ENCODE data around the gene HDHD2.

Gene HDHD2

GRCh38 chr18:47172476-47172875, 22.2 kb upstream of the HDHD2 start:
- ChIA-PET POLR2A (interaction anchor here (2.7 kb wide), 1 partner anchor 22 kb away, joined by 12 read pairs; the partner anchor contains the start of gene HDHD2), CTCF (interaction anchor here (0.6 kb wide), 2 partner anchors 11 to 415 kb away, joined by 3 to 4 read pairs; no protein-coding TSS in a partner anchor)
- no peak for TF ChIP-seq FOXK2 (IDR thresholded peaks at IDR 0.05)
- no peak for TF ChIP-seq CTBP1 (IDR thresholded peaks at IDR 0.05; ENCODE audit: borderline replicate concordance)
- TF ChIP-seq PKNOX1 (IDR thresholded peaks at IDR 0.05): no peak
- no peak for TF ChIP-seq FOXM1 (IDR thresholded peaks at IDR 0.05; ENCODE audit: borderline replicate concordance)
- no peak for TF ChIP-seq ZNF384 (IDR thresholded peaks at IDR 0.05)
- TF ChIP-seq BHLHE40 (IDR thresholded peaks at IDR 0.05; ENCODE audit: borderline replicate concordance): no peak
- TF ChIP-seq FOXA1 (IDR thresholded peaks at IDR 0.05): no peak
- TF ChIP-seq NFRKB (IDR thresholded peaks at IDR 0.05): no peak
- TF ChIP-seq L3MBTL2 (conservative IDR thresholded peaks at IDR 0.05): no peak
- TF ChIP-seq TARDBP (IDR thresholded peaks at IDR 0.05): no peak
- no peak for TF ChIP-seq SP1 (IDR thresholded peaks at IDR 0.05)
- no peak for TF ChIP-seq HDGF (IDR thresholded peaks at IDR 0.05; ENCODE audit: borderline replicate concordance)
- no peak for TF ChIP-seq ELF4 (IDR thresholded peaks at IDR 0.05)
- no peak for TF ChIP-seq LEF1 (IDR thresholded peaks at IDR 0.05; ENCODE audit: borderline replicate concordance)
- TF ChIP-seq SUZ12 (IDR thresholded peaks at IDR 0.05): no peak
- no peak for DNase-seq (ENCODE audit: extremely low spot score)

GRCh38 chr18:47168913-47169312, 18.6 kb upstream of the HDHD2 start:
- TF ChIP-seq ELF4 (IDR thresholded peaks at IDR 0.05) (no peak), FOXK2 (IDR thresholded peaks at IDR 0.05) (no peak), L3MBTL2 (conservative IDR thresholded peaks at IDR 0.05) (no peak), BHLHE40 (IDR thresholded peaks at IDR 0.05; ENCODE audit: borderline replicate concordance) (no peak), FOXM1 (IDR thresholded peaks at IDR 0.05; ENCODE audit: borderline replicate concordance) (no peak), NFRKB (IDR thresholded peaks at IDR 0.05) (no peak), SP1 (IDR thresholded peaks at IDR 0.05) (no peak), LEF1 (IDR thresholded peaks at IDR 0.05; ENCODE audit: borderline replicate concordance) (no peak), ZNF384 (IDR thresholded peaks at IDR 0.05) (no peak), CTBP1 (IDR thresholded peaks at IDR 0.05; ENCODE audit: borderline replicate concordance) (no peak), HDGF (IDR thresholded peaks at IDR 0.05; ENCODE audit: borderline replicate concordance) (no peak), TARDBP (IDR thresholded peaks at IDR 0.05) (no peak), PKNOX1 (IDR thresholded peaks at IDR 0.05) (no peak), FOXA1 (IDR thresholded peaks at IDR 0.05) (no peak), SUZ12 (IDR thresholded peaks at IDR 0.05) (no peak), ARNT (IDR thresholded peaks at IDR 0.05) (no peak)
- CTCF ChIA-PET: no interaction called here
- DNase-seq (ENCODE audit: extremely low spot score): no peak
- POLR2A ChIA-PET: no interaction called here

GRCh38 chr18:47168509-47168908, 18.2 kb upstream of the HDHD2 start:
- DNase-seq (ENCODE audit: extremely low spot score): no peak
- TF ChIP-seq ELF4 (IDR thresholded peaks at IDR 0.05) (no peak), NFRKB (IDR thresholded peaks at IDR 0.05) (no peak), FOXA1 (IDR thresholded peaks at IDR 0.05) (no peak), FOXK2 (IDR thresholded peaks at IDR 0.05) (no peak), HDGF (IDR thresholded peaks at IDR 0.05; ENCODE audit: borderline replicate concordance) (no peak), ARNT (IDR thresholded peaks at IDR 0.05) (no peak), SUZ12 (IDR thresholded peaks at IDR 0.05) (no peak), CTBP1 (IDR thresholded peaks at IDR 0.05; ENCODE audit: borderline replicate concordance) (no peak), L3MBTL2 (conservative IDR thresholded peaks at IDR 0.05) (no peak), BHLHE40 (IDR thresholded peaks at IDR 0.05; ENCODE audit: borderline replicate concordance) (no peak), SP1 (IDR thresholded peaks at IDR 0.05) (no peak), TARDBP (IDR thresholded peaks at IDR 0.05) (no peak)
- CTCF ChIA-PET: no interaction called here
- POLR2A ChIA-PET: no interaction called here

- POLR2A ChIA-PET: no interaction called here
- TF ChIP-seq FOXM1 (IDR thresholded peaks at IDR 0.05; ENCODE audit: borderline replicate concordance) (no peak), PKNOX1 (IDR thresholded peaks at IDR 0.05) (peak; percentile 34; the same call in 1 of the 2 replicates), TARDBP (IDR thresholded peaks at IDR 0.05) (no peak), L3MBTL2 (conservative IDR thresholded peaks at IDR 0.05) (no peak)
- DNase-seq (ENCODE audit: extremely low spot score): no peak
- CTCF ChIA-PET: no interaction called here
These were observed 16.0 kb upstream of the HDHD2 start for GRCh38 chr18:47166294-47166693.

- no peak for DNase-seq (ENCODE audit: extremely low spot score)
- POLR2A ChIA-PET: interaction anchor here (0.9 kb wide), 1 partner anchor 13 kb away, joined by 3 read pairs; the partner anchor contains the start of gene HDHD2
- TF ChIP-seq BHLHE40 (IDR thresholded peaks at IDR 0.05; ENCODE audit: borderline replicate concordance) (no peak), L3MBTL2 (conservative IDR thresholded peaks at IDR 0.05) (no peak), SUZ12 (IDR thresholded peaks at IDR 0.05) (no peak), PKNOX1 (IDR thresholded peaks at IDR 0.05) (no peak), NFRKB (IDR thresholded peaks at IDR 0.05) (no peak), FOXK2 (IDR thresholded peaks at IDR 0.05) (no peak), LEF1 (IDR thresholded peaks at IDR 0.05; ENCODE audit: borderline replicate concordance) (no peak), ELF4 (IDR thresholded peaks at IDR 0.05) (no peak), ZNF384 (IDR thresholded peaks at IDR 0.05) (no peak), ARNT (IDR thresholded peaks at IDR 0.05) (no peak), CTBP1 (IDR thresholded peaks at IDR 0.05; ENCODE audit: borderline replicate concordance) (no peak), HDGF (IDR thresholded peaks at IDR 0.05; ENCODE audit: borderline replicate concordance) (no peak)
- CTCF ChIA-PET: no interaction called here
These were observed 12.9 kb upstream of the HDHD2 start for GRCh38 chr18:47163241-47163640.

Data from HEK293T (cell line).